SK-N-MC (cell line): ENCODE data around the gene GLCE.

Experiments used
- DNase-seq: peaks from one replicate; pipeline ENCODE4 v3.0.0-alpha.2; 2011; ENCODE audit warnings: low read depth, low spot score
- H3K27ac ChIP-seq: fragments of 200-600 bp; sonication (generic); 2 replicates; pipeline ENCODE4 v1.5.1; 2016; ENCODE audit warnings: mixed run types
- H3K36me3 ChIP-seq: fragments of 200-600 bp; sonication (generic); 2 replicates; pipeline ENCODE4 v1.6.1; 2017; ENCODE audit warnings: antibody characterized with exemption, low read length, mixed read lengths; ENCODE audit not compliant: insufficient read depth
- H3K4me3 ChIP-seq: fragments of 200-600 bp; sonication (generic); 2 replicates; pipeline ENCODE4 v1.5.1; 2016
- H3K9ac ChIP-seq: fragments of 200-600 bp; sonication (generic); 2 replicates; pipeline ENCODE4 v1.8.0; 2017; ENCODE audit warnings: mixed run types, mixed read lengths; ENCODE audit not compliant: insufficient read length
- H3K9me3 ChIP-seq: fragments of 200-600 bp; sonication (generic); 2 replicates; pipeline ENCODE4 v1.6.1; 2017; ENCODE audit warnings: low read depth, mild to moderate bottlenecking, antibody characterized with exemption, low read length, moderate library complexity, mixed read lengths
- EZH2 ChIP-seq: fragments of 200-600 bp; sonication (generic); IDR thresholded peaks from one replicate; pipeline ENCODE4 v1.6.1; 2017; ENCODE audit warnings: antibody characterized with exemption
- FOXP2 ChIP-seq: optimal IDR thresholded peaks from 2 replicates; pipeline ENCODE3; 2011; ENCODE audit warnings: mild to moderate bottlenecking, moderate library complexity; ENCODE audit not compliant: insufficient read depth; ENCODE audit errors: extremely low read length, control extremely low read depth
- POLR2AphosphoS5 ChIP-seq: IDR thresholded peaks from 2 replicates; pipeline ENCODE4 v1.6.1; 2012; ENCODE audit warnings: mild to moderate bottlenecking, low read depth, low read length, borderline replicate concordance

GLCE gene

DNA sequence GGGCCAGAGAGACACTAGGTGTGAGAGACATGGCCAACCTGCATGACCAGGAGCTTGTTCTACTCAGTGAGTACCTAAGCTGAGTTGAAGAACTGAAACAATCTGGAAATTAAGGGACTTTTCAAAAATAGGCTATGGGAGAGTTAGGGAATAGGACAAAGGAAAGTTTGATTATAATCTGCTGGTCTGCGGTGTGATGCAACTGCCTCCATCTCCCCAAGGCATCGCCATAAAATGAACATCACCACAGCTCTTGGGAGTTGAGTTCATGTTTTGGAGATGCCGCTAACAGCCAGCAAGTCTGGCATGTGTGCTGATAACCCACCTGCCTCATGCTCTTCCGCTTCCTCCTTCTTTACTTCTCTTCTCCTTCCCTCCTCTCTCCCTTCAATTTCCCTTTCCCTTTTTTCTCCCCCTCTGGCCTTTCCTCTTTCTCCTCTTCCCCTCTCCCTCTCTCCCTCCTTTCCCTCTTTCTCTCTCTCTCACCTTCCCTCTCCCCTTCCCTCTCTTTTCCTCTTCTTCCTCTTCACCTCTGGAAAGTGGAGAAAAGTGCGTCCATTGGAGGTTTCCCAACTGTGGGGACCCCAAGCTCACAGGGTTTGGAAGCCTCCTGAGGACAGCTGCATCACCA lies 39.1 kb upstream of the GLCE start:
- H3K9ac ChIP-seq = no peak overlapping the region
- H3K36me3 ChIP-seq = no peaks in the 10 kb centered on the region
- no peak overlapping the region for H3K27ac ChIP-seq
- no peaks in the 10 kb centered on the region for H3K9me3 ChIP-seq
- TF ChIP-seq EZH2 (no peak), POLR2AphosphoS5 (no peak), FOXP2 (no peak)
- DNase-seq = no peak
- no peak overlapping the region for H3K4me3 ChIP-seq

- no peaks in the 10 kb centered on the region for H3K36me3 ChIP-seq
- H3K9ac ChIP-seq = no peak overlapping the region
- H3K4me3 ChIP-seq = no peak overlapping the region
- no peak for DNase-seq
- no peak overlapping the region for H3K27ac ChIP-seq
- TF ChIP-seq EZH2 (no peak), POLR2AphosphoS5 (no peak), FOXP2 (no peak)
- no peaks in the 10 kb centered on the region for H3K9me3 ChIP-seq
These were observed 35.2 kb upstream of the GLCE start for GRCh38 chr15:69125236-69125635.

- H3K9me3 ChIP-seq = no peaks in the 10 kb centered on the region
- H3K9ac ChIP-seq = no peak overlapping the region
- H3K36me3 ChIP-seq = no peaks in the 10 kb centered on the region
- H3K27ac ChIP-seq = no peak overlapping the region
- no peak overlapping the region for H3K4me3 ChIP-seq
- no peak for TF ChIP-seq POLR2AphosphoS5
- TF ChIP-seq EZH2 = no peak
- TF ChIP-seq FOXP2 = no peak
- no peak for DNase-seq
These were observed 34.4 kb upstream of the GLCE start for GRCh38 chr15:69126054-69126469.

GRCh38 chr15:69127306-69127705 lies 33.1 kb upstream of the GLCE start:
- Histone ChIP-seq H3K9me3 (no peaks in the 10 kb centered on the region), H3K4me3 (no peak overlapping the region), H3K9ac (no peak overlapping the region), H3K27ac (no peak overlapping the region), H3K36me3 (no peaks in the 10 kb centered on the region)
- TF ChIP-seq FOXP2 = no peak
- TF ChIP-seq POLR2AphosphoS5 = no peak
- no peak for TF ChIP-seq EZH2
- no peak for DNase-seq

GRCh38 chr15:69128667-69129311 lies 31.6 kb upstream of the GLCE start:
- DNase-seq = no peak
- no peaks in the 10 kb centered on the region for H3K36me3 ChIP-seq
- H3K27ac ChIP-seq = no peak overlapping the region
- no peaks in the 10 kb centered on the region for H3K9me3 ChIP-seq
- no peak for TF ChIP-seq FOXP2
- no peak for TF ChIP-seq POLR2AphosphoS5
- TF ChIP-seq EZH2 = no peak
- H3K9ac ChIP-seq = no peak overlapping the region
- H3K4me3 ChIP-seq = no peak overlapping the region

DNA sequence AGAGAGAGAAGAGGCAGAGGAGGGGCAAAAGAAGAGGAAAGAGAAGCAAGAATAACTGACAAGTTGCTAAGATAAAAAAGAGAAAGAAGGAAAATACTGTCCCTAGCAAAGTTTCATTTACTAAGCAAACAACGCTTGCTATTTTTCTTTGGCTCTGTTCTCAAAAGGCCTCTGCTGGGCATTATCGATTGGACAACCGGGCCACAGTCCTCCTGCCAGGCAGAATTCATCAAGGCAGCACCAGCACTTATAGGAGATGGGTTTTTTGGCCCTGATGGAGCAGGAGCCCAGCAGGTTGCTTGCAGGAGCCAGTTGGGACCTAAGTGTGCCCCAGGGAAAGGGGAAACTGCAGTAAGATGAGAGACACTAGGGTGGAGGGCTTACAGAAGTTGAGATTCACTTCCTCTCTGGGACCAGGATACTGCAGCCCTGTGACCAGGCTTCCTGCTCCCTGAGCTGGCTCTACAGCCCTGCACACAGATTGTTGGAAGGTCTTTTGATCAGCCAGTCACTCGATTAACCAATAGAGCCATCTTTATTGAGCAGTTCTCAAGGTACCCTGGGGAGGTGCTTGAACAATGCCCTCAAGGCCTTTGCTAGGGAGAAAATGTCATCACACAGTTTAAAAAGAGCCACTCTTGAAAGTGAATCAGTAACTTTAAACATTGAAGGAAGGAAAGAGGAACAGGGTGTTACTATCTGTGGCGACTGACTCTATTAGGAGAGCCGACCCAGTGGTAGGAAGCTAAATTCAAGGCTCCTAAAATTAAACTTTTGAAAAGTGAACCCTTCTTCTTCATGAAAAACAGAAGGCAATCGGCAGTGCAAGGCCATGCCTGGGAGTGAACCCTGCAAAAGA lies 28.8 kb upstream of the GLCE start:
- no peak for DNase-seq
- H3K36me3 ChIP-seq = no peaks in the 10 kb centered on the region
- TF ChIP-seq POLR2AphosphoS5 = no peak
- TF ChIP-seq FOXP2 = no peak
- no peak for TF ChIP-seq EZH2
- no peaks in the 10 kb centered on the region for H3K9me3 ChIP-seq
- no peak overlapping the region for H3K9ac ChIP-seq
- H3K27ac ChIP-seq = no peak overlapping the region
- H3K4me3 ChIP-seq = no peak overlapping the region

DNA sequence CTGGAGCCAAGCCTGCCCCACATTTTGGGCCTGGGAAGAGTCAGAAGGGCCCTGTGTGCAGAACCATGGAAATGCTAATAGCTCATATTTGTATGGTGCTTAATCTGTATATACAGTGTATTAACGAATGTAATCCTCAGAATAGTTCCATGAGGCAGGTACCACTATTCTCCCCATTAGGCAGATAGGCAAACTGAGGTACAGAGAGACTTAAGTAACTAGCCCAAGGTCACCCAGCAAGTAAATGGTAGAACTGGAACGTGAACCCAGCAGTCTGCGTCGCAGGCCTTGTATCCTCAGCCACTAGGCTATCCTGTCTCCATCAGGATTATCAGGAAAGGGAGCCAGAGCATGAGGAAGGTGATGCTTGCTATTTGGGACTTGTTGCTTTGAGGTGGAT lies 28.0 kb upstream of the GLCE start:
- H3K36me3 ChIP-seq = no peaks in the 10 kb centered on the region
- no peak for DNase-seq
- no peak overlapping the region for H3K27ac ChIP-seq
- no peak overlapping the region for H3K4me3 ChIP-seq
- no peaks in the 10 kb centered on the region for H3K9me3 ChIP-seq
- no peak for TF ChIP-seq EZH2
- TF ChIP-seq POLR2AphosphoS5 = no peak
- no peak for TF ChIP-seq FOXP2
- no peak overlapping the region for H3K9ac ChIP-seq

GRCh38 chr15:69132977-69133861 lies 27.2 kb upstream of the GLCE start:
- Histone ChIP-seq H3K36me3 (no peaks in the 10 kb centered on the region), H3K4me3 (no peak overlapping the region), H3K9ac (no peak overlapping the region), H3K9me3 (no peaks in the 10 kb centered on the region), H3K27ac (no peak overlapping the region)
- no peak for DNase-seq
- TF ChIP-seq FOXP2 (no peak), POLR2AphosphoS5 (no peak), EZH2 (no peak)
